Measurements from ENCODE around the gene CDH8. TPM values are rescaled to one million over a fixed set of nuclear protein-coding genes. Genes with fewer than 3 reads are reported as not detected.

The CDH8 gene
- polyA plus RNA-seq, 2 of the 4 experiments (the other 2 are of a cell fraction) = 0.23 to 0.94 TPM

DNA sequence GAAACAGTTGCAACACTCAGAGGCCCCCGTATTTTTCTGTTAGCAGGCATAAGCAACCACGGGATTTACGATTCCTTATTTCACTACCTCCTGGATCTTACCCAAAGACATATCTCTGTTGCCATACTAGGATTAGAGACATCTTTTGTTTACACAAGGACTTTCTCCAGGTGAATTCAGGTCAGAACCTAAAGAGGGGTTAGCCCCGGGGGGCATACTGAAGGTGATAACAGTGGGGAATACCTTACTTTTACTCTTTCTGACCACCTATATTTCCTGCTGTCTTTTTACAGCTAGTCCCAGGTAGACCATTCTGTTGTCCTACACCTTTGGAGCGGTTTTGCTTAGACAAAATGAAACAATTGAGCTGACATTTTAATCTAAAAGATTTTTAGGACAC is 27.9 kb upstream of the CDH8 start (continued):
- no peak for TF ChIP-seq POLR2AphosphoS2 (conservative IDR thresholded peaks at IDR 0.05; ENCODE audit: low read length)

DNA sequence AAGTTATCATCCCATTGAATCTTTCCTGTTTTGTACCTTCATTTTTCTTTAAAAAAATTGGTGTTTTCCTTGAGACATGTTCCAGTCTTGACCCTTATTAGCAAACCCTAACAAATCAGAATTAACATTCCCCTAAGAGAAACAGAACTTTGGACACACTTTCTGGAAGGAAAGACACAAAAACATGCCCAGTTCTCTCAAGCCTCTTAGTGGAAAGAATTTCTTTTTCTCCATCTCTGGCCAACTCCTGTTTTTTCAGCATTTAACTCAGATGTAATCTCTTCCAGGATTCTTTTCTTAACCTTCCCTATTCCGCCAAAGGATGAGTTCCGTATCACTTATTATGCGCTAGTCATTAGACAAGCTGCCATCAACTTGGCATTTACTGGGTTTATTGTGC is 23.9 kb upstream of the CDH8 start:
- FAIRE-seq (no peak), ATAC-seq (no peak), DNase-seq (ENCODE audit: low read depth in 1 of 2, low spot score in 1 of 2) (no peak)
- ChIA-PET CTCF (no interaction called here), POLR2A (no interaction called here)
- no peaks in the 10 kb centered on the region for H3K4me1 ChIP-seq
- H3K4me3 ChIP-seq = no peak overlapping the region
- TF ChIP-seq GATA3 (IDR thresholded peaks at IDR 0.05; ENCODE audit: borderline replicate concordance) = no peak
- TF ChIP-seq KDM1A (IDR thresholded peaks at IDR 0.05; ENCODE audit: low read depth) = no peak
- no peak for TF ChIP-seq RFX5 (IDR thresholded peaks at IDR 0.05)
- TF ChIP-seq HDAC2 (IDR thresholded peaks at IDR 0.05) = no peak
- 56% methylated on average over 3 of the region's 3 CpGs for WGBS (ENCODE audit: missing lambda C conversion rate)
- no peak overlapping the region for H3K4me2 ChIP-seq
- no peaks in the 10 kb centered on the region for H3K9me3 ChIP-seq
- no peak overlapping the region for H3K27ac ChIP-seq

DNA sequence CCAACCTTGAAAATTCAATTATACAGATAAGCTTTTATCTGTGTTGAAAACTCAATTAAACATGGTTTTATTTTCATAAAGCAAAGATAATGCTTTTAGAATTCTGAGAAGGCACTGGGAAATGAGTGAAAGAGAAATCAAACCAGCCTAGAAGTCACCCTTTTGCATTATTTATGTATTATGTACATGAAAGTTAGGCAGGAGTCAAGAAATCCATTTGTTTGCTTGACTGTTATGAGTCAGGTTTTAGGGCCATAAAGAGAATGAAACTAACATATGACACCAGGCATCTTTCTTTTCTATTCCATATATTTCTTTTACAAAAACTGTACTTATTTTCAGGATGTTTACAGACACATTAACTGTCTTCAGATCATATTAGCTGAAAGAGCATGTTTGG is 23.3 kb upstream of the CDH8 start:
- POLR2A ChIA-PET = no interaction called here

DNA sequence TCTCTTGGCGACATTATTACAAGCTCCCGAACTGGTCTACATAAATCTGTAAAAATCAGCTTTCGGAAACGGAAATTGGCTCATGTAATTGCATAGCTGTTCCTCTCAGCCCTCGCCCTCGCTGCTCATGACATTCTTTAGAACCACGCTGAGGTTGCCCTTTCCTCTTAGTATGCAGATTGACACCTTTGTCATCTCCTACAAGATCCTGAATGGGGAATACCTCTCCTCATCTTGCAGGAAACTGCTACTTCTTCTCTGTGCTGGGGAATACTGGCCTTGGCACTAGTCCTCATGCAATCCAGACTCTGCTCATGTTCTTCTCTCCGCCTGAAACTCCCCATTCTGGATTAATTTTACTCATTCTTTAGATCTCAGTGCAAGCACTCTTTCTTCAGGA is 22.2 kb upstream of the CDH8 start:
- H3K4me3 ChIP-seq = no peak overlapping the region
- TF ChIP-seq, protein P1, sequence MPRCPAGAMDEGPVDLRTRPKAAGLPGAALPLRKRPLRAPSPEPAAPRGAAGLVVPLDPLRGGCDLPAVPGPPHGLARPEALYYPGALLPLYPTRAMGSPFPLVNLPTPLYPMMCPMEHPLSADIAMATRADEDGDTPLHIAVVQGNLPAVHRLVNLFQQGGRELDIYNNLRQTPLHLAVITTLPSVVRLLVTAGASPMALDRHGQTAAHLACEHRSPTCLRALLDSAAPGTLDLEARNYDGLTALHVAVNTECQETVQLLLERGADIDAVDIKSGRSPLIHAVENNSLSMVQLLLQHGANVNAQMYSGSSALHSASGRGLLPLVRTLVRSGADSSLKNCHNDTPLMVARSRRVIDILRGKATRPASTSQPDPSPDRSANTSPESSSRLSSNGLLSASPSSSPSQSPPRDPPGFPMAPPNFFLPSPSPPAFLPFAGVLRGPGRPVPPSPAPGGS (IDR thresholded peaks at IDR 0.05) = no peak
- TF ChIP-seq ZNF302 (CRISPR knock-in tag; IDR thresholded peaks at IDR 0.05) = no peak
- no peak for TF ChIP-seq CEBPB (IDR thresholded peaks at IDR 0.05)
- no peak for TF ChIP-seq FOSL2 (IDR thresholded peaks at IDR 0.05)
- TF ChIP-seq FOSL2 (CRISPR knock-in tag; IDR thresholded peaks at IDR 0.05) = no peak
- TF ChIP-seq RARB (CRISPR knock-in tag; IDR thresholded peaks at IDR 0.05) = no peak
- no peak for TF ChIP-seq FOSB (CRISPR knock-in tag; IDR thresholded peaks at IDR 0.05)
- no peak for TF ChIP-seq KDM5A (IDR thresholded peaks at IDR 0.05)
- no peak for TF ChIP-seq HDAC2 (IDR thresholded peaks at IDR 0.05)
- ChIA-PET CTCF (interaction anchor here (0.9 kb wide), 1 partner anchor 132 kb away, joined by 3 read pairs; no protein-coding TSS in a partner anchor), POLR2A (no interaction called here)
- no peak for DNase-seq (ENCODE audit: low read depth in 1 of 2, low spot score in 1 of 2)
- H3K4me2 ChIP-seq = no peak overlapping the region
- no peak for ATAC-seq
- no peaks in the 10 kb centered on the region for H3K4me1 ChIP-seq
- FAIRE-seq = no peak
- H3K9me3 ChIP-seq = no peaks in the 10 kb centered on the region
- H3K27ac ChIP-seq = no peak overlapping the region
- 8% methylated on average over 8 of the region's 8 CpGs for WGBS (ENCODE audit: missing lambda C conversion rate)

More for the DNA sequence above, 23.3 kb upstream of the CDH8 start:
- TF ChIP-seq RNF2 (IDR thresholded peaks at IDR 0.05; ENCODE audit: borderline replicate concordance, low read depth) (no peak), EHMT2 (IDR thresholded peaks at IDR 0.05; ENCODE audit: low read depth) (no peak), FOSB (CRISPR knock-in tag; IDR thresholded peaks at IDR 0.05) (no peak), JUN (IDR thresholded peaks at IDR 0.05) (no peak), NPAS2 (CRISPR knock-in tag; IDR thresholded peaks at IDR 0.05; ENCODE audit: borderline replicate concordance) (no peak), POLR2AphosphoS2 (conservative IDR thresholded peaks at IDR 0.05; ENCODE audit: low read length) (no peak), RFX5 (IDR thresholded peaks at IDR 0.05) (no peak), HOXA7 (CRISPR knock-in tag; IDR thresholded peaks at IDR 0.05) (no peak), TP53 (CRISPR knock-in tag; IDR thresholded peaks at IDR 0.05) (no peak), EP300 (IDR thresholded peaks at IDR 0.05) (no peak), HEYL (CRISPR knock-in tag; IDR thresholded peaks at IDR 0.05) (no peak), EHF (CRISPR knock-in tag; IDR thresholded peaks at IDR 0.05) (no peak), KDM1A (IDR thresholded peaks at IDR 0.05; ENCODE audit: low read depth) (no peak), CHD2 (IDR thresholded peaks at IDR 0.05; ENCODE audit: low read length, partially characterized antibody) (no peak), HDAC2 (IDR thresholded peaks at IDR 0.05) (no peak), SMC3 (IDR thresholded peaks at IDR 0.05) (no peak), RARB (CRISPR knock-in tag; IDR thresholded peaks at IDR 0.05) (no peak), CBX8 (IDR thresholded peaks at IDR 0.05) (no peak)
- TF ChIP-seq, protein P2, sequence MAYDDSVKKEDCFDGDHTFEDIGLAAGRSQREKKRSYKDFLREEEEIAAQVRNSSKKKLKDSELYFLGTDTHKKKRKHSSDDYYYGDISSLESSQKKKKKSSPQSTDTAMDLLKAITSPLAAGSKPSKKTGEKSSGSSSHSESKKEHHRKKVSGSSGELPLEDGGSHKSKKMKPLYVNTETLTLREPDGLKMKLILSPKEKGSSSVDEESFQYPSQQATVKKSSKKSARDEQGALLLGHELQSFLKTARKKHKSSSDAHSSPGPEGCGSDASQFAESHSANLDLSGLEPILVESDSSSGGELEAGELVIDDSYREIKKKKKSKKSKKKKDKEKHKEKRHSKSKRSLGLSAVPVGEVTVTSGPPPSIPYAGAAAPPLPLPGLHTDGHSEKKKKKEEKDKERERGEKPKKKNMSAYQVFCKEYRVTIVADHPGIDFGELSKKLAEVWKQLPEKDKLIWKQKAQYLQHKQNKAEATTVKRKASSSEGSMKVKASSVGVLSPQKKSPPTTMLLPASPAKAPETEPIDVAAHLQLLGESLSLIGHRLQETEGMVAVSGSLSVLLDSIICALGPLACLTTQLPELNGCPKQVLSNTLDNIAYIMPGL (CRISPR knock-in tag; IDR thresholded peaks at IDR 0.05; ENCODE audit: borderline replicate concordance) = no peak
- CTCF ChIA-PET = interaction anchor here (0.6 kb wide), 1 partner anchor 520 kb away, joined by 3 read pairs; no protein-coding TSS in a partner anchor
- H3K27ac ChIP-seq = no peak overlapping the region
- H3K4me1 ChIP-seq = no peaks in the 10 kb centered on the region
- ATAC-seq = no peak
- no peak for DNase-seq (ENCODE audit: low read depth in 1 of 2, low spot score in 1 of 2)
- no peak for FAIRE-seq
- no peak overlapping the region for H3K4me2 ChIP-seq
- H3K4me3 ChIP-seq = no peak overlapping the region
- no peaks in the 10 kb centered on the region for H3K9me3 ChIP-seq
